Measurements from ENCODE around the gene TMEM200C. TPM values are rescaled to one million over a fixed set of nuclear protein-coding genes. Genes with fewer than 3 reads are reported as not detected.

Gene TMEM200C
- total and polyA plus RNA-seq, 2 donors (not counting 3 experiments of a cell fraction or from before 2014, with no cell fraction given), result 0.07 TPM; not detected in 1

- Histone ChIP-seq H2AFZ (ENCODE audit: low read depth, low read length) (no peak overlapping the region), H3K9me3 (replicated peaks; ENCODE audit: control insufficient read depth, insufficient read depth, low read length) (no peaks in the 10 kb centered on the region), H3K27me3 (ENCODE audit: control insufficient read depth in 2 of 2, insufficient read depth in 2 of 2, low read length in 2 of 2) (no peaks in the 10 kb centered on the region), H3K9me1 (replicated peaks; ENCODE audit: control insufficient read depth, extremely low read depth, insufficient read depth, low read length) (no peaks in the 10 kb centered on the region), H3K4me2 (ENCODE audit: insufficient read depth, low read length) (no peak overlapping the region), H3K36me3 (ENCODE audit: control insufficient read depth in 2 of 2, extremely low read depth in 1 of 2, insufficient read depth in 2 of 2, low read length in 2 of 2) (no peaks in the 10 kb centered on the region), H4K20me1 (replicated peaks; ENCODE audit: control insufficient read depth, extremely low read depth, insufficient read depth, low read length) (no peaks in the 10 kb centered on the region), H3K27ac (ENCODE audit: insufficient read depth, low read depth, low read length) (no peak overlapping the region), H3K9ac (replicated peaks; ENCODE audit: extremely low read depth, insufficient read depth, low read length) (no peak overlapping the region), H3K4me1 (ENCODE audit: control insufficient read depth, extremely low read depth, insufficient read depth, low read length) (no peaks in the 10 kb centered on the region), H3K79me2 (ENCODE audit: control insufficient read depth, insufficient read depth, low read length) (no peaks in the 10 kb centered on the region), H3K4me3 (replicated peaks in 1 of 3; ENCODE audit: insufficient read depth in 1 of 3, low read depth in 1 of 3, low read length in 3 of 3) (no peak overlapping the region)
- FAIRE-seq, result no peak
- DNase-seq (ENCODE audit: low read depth, low spot score), result no peak
- dilution Hi-C loops (cut with MboI; ENCODE audit: extremely low pct_ligation_motif_present, low sequenced_read_pairs) (no loop called here), intact Hi-C loops (cut with micrococcal nuclease) (no loop called here)
- CTCF ChIA-PET, result no interaction called here
- no TSS peak for BruUV-seq (replicated peaks)
- POLR2A ChIA-PET, result no interaction called here
- TF ChIP-seq GATA2 (IDR thresholded peaks at IDR 0.05; ENCODE audit: insufficient read depth, insufficient read length, low read depth, low read length) (no peak), POLR2A (IDR thresholded peaks at IDR 0.05; ENCODE audit: low read depth, low read length) (no peak), MAX (IDR thresholded peaks at IDR 0.05; ENCODE audit: insufficient read depth, insufficient read length) (no peak), MYC (IDR thresholded peaks at IDR 0.05; ENCODE audit: low read depth, low read length) (no peak), JUN (IDR thresholded peaks at IDR 0.05; ENCODE audit: borderline replicate concordance, insufficient read depth, insufficient read length, low read depth) (no peak), EZH2 (IDR thresholded peaks at IDR 0.05; ENCODE audit: borderline replicate concordance, low read depth, low read length, severe bottlenecking) (no peak), CTCF (IDR thresholded peaks at IDR 0.05; ENCODE audit: extremely low read depth in 1 of 2, insufficient read depth in 1 of 2, low read depth in 1 of 2, low read length in 2 of 2) (no peak), FOS (IDR thresholded peaks at IDR 0.05; ENCODE audit: borderline replicate concordance, insufficient read depth, low read length) (no peak), POLR2AphosphoS5 (IDR thresholded peaks at IDR 0.05; ENCODE audit: insufficient read depth, low read depth, low read length) (no peak)
These were observed 18.7 kb upstream of the TMEM200C start for GRCh38 chr18:5914016-5914415.
